ENCODE results near the gene POLD1. TPM values are rescaled to one million over a fixed set of nuclear protein-coding genes. Genes with fewer than 3 reads are reported as not detected.

POLD1 gene
- total and polyA plus RNA-seq, 8 donors: 26.0 to 58.3 (median 35.7) TPM

GRCh38 chr19:50356691-50357177, 27.4 kb upstream of the POLD1 start:
- no peak for ATAC-seq
- intact Hi-C loops (cut with DNase I): no loop called here
- TF ChIP-seq CTCF (IDR thresholded peaks at IDR 0.05): no peak

GRCh38 chr19:50357178-50358100, 26.7 kb upstream of the POLD1 start:
- intact Hi-C loops (cut with DNase I): no loop called here
- H3K36me3 ChIP-seq: peaks cover 0 to 16% of the 10 kb centered on the region in 2 donors
- peak; percentile 65 to 86 for TF ChIP-seq CTCF (IDR thresholded peaks at IDR 0.05)

More at GRCh38 chr19:50356691-50357177, 27.4 kb upstream of the POLD1 start:
- DNase-seq: peak in 1 of 4 donors; percentile 27
- H3K4me1 ChIP-seq: peaks cover 0 to 24% of the 10 kb centered on the region in 2 donors
- peak overlapping the region in 1 of 2 donors; percentile 57 for H3K4me3 ChIP-seq
- no peaks in the 10 kb centered on the region for H3K9me3 ChIP-seq
- peaks cover 0 to 16% of the 10 kb centered on the region in 2 donors for H3K36me3 ChIP-seq
- H3K27me3 ChIP-seq: peaks cover 0 to 6% of the 10 kb centered on the region in 2 donors
- peak overlapping the region in 1 of 2 donors; percentile 88 for H3K27ac ChIP-seq

GRCh38 chr19:50358483-50359327, 25.4 kb upstream of the POLD1 start:
- no peaks in the 10 kb centered on the region for H3K9me3 ChIP-seq
- no peak for ATAC-seq
- H3K27me3 ChIP-seq: peaks cover 0 to 6% of the 10 kb centered on the region in 2 donors
- intact Hi-C loops (cut with DNase I): no loop called here
- peak overlapping the region; percentile 33 to 57 for H3K4me3 ChIP-seq
- H3K36me3 ChIP-seq: peaks cover 0 to 16% of the 10 kb centered on the region in 2 donors
- TF ChIP-seq CTCF (IDR thresholded peaks at IDR 0.05): no peak
- peak; percentile 59 to 91 (median 76) for DNase-seq
- peaks cover 0 to 24% of the 10 kb centered on the region in 2 donors for H3K4me1 ChIP-seq
- H3K27ac ChIP-seq: peak overlapping the region; percentile 85 to 88

More at GRCh38 chr19:50357178-50358100, 26.7 kb upstream of the POLD1 start:
- Histone ChIP-seq H3K27me3 (peaks cover 0 to 6% of the 10 kb centered on the region in 2 donors), H3K4me3 (peak overlapping the region; percentile 33 to 57), H3K27ac (peak overlapping the region; percentile 85 to 88), H3K9me3 (no peaks in the 10 kb centered on the region), H3K4me1 (peaks cover 0 to 24% of the 10 kb centered on the region in 2 donors)
- peak; percentile 49 to 90 (median 75) for DNase-seq
- ATAC-seq: peak; percentile 71

GRCh38 chr19:50359328-50359818, 24.8 kb upstream of the POLD1 start:
- Histone ChIP-seq H3K27ac (peak overlapping the region in 1 of 2 donors; percentile 3), H3K9me3 (no peaks in the 10 kb centered on the region), H3K4me3 (no peak overlapping the region), H3K36me3 (peaks cover 0 to 16% of the 10 kb centered on the region in 2 donors), H3K27me3 (peaks cover 0 to 6% of the 10 kb centered on the region in 2 donors), H3K4me1 (peaks cover 0 to 24% of the 10 kb centered on the region in 2 donors)
- intact Hi-C loops (cut with DNase I): no loop called here
- TF ChIP-seq CTCF (IDR thresholded peaks at IDR 0.05): no peak
- peak in 1 of 4 donors; percentile 32 for DNase-seq
- no peak for ATAC-seq

All from left lung (tissue), 10 donors.